GM12878 (cell line): Measurements from ENCODE around the gene STARD4. TPM values are rescaled to one million over a fixed set of nuclear protein-coding genes. Genes with fewer than 3 reads are reported as not detected.

Experiments used
- ATAC-seq: fragments of 200-7000 bp; cut with Tn5 transposase; 3 replicates; pipeline ENCODE4 v1.9.1; 2020; ENCODE audit warnings: mild to moderate bottlenecking, moderate library complexity
- BruUV-seq: library from RNA; stranded (reverse); fragments of 400-500 nt; replicated peaks from 2 replicates; lab custom pipeline; 2021; lab: Mats Ljungman, UMichigan
- CTCF ChIA-PET: fragments of 300-600 bp; sonication (Branson Sonifier 250); formaldehyde crosslinking; extraction: SDS; loops from one replicate; lab custom pipeline; 2021; ENCODE audit warnings: inconsistent platforms; lab: Yijun Ruan, JAX
- POLR2A ChIA-PET: fragments of 350-600 bp; formaldehyde crosslinking; extraction: SDS; loops from one replicate; lab custom pipeline; 2021; ENCODE audit warnings: inconsistent platforms; lab: Charles Lee
- RAD21 ChIA-PET: fragments of 300-600 bp; sonication (Branson Sonifier 250); formaldehyde crosslinking; loops from one replicate; lab custom pipeline; 2023; ENCODE audit warnings: antibody characterized with exemption; ENCODE audit not compliant: unreplicated experiment; lab: Charles Lee
- SMC1A ChIA-PET: fragments of 300-600 bp; sonication (Branson Sonifier 250); formaldehyde crosslinking; loops from one replicate; lab custom pipeline; 2023; ENCODE audit not compliant: unreplicated experiment, uncharacterized antibody; lab: Charles Lee
- DNase-seq: peaks from one replicate; pipeline ENCODE4 v3.0.0-alpha.2; 2011; ENCODE audit warnings: low read depth, low spot score
- FAIRE-seq: peaks from 3 replicates; lab custom pipeline; 2011; peaks lifted over from hg19 to GRCh38; lab: Jason Lieb, UNC
- H2AFZ ChIP-seq: 2 replicates; pipeline ENCODE4 v1.6.0; 2011; ENCODE audit warnings: low read depth, low read length, control low read depth; ENCODE audit not compliant: control insufficient read depth
- H3K27ac ChIP-seq: 2 replicates; pipeline ENCODE4 v1.5.1; 2011; ENCODE audit warnings: control low read depth; ENCODE audit not compliant: control insufficient read depth, insufficient read depth
- H3K27me3 ChIP-seq, 2 experiments: replicated peaks in 1 of 2; 2 replicates each; pipeline versions ENCODE4 v1.6.0 to v1.6.1; 2011; ENCODE audit warnings: low read length in 1 of 2; ENCODE audit not compliant: control insufficient read depth in 2 of 2, insufficient read depth in 2 of 2
- H3K36me3 ChIP-seq, 2 experiments: 2 replicates each; pipeline ENCODE4 v1.5.1; 2011; ENCODE audit warnings: low read length in 1 of 2; ENCODE audit not compliant: control insufficient read depth in 2 of 2, insufficient read depth in 2 of 2
- H3K4me1 ChIP-seq: 2 replicates; pipeline ENCODE4 v1.6.1; 2011; ENCODE audit warnings: mild to moderate bottlenecking, low read length, moderate library complexity, mixed read lengths; ENCODE audit not compliant: control insufficient read depth, insufficient read depth
- H3K4me2 ChIP-seq: 2 replicates; pipeline ENCODE4 v1.6.0; 2011; ENCODE audit warnings: control low read depth; ENCODE audit not compliant: control insufficient read depth, insufficient read depth
- H3K4me3 ChIP-seq: fragments of 200-600 bp; sonication (generic); 2 replicates; pipeline ENCODE4 v1.5.1; 2016
- H3K79me2 ChIP-seq: 2 replicates; pipeline ENCODE4 v1.6.0; 2011; ENCODE audit warnings: low read length; ENCODE audit not compliant: control insufficient read depth, insufficient read depth
- H3K9ac ChIP-seq: 2 replicates; pipeline ENCODE4 v1.8.0; 2011; ENCODE audit warnings: low read length, control low read depth, mixed read lengths; ENCODE audit not compliant: control insufficient read depth, insufficient read depth
- H3K9me3 ChIP-seq: replicated peaks from 3 replicates; pipeline ENCODE4 v1.5.1; 2011; ENCODE audit warnings: mild to moderate bottlenecking, low read length; ENCODE audit not compliant: control insufficient read depth, insufficient read depth
- H4K20me1 ChIP-seq: 2 replicates; pipeline ENCODE4 v1.6.0; 2011; ENCODE audit not compliant: control insufficient read depth, insufficient read depth
- CHD4 ChIP-seq: fragments of 200-600 bp; sonication (generic); IDR thresholded peaks from 2 replicates; pipeline ENCODE4 v1.6.1; 2016; ENCODE audit warnings: mild to moderate bottlenecking
- ELK1 ChIP-seq: IDR thresholded peaks from 2 replicates; pipeline ENCODE4 v1.6.1; 2012; ENCODE audit warnings: low read depth, low read length, improper control_type of control experiment
- JUND ChIP-seq: IDR thresholded peaks from 2 replicates; pipeline ENCODE4 v1.6.1; 2012; ENCODE audit warnings: low read depth, mild to moderate bottlenecking, low read length, improper control_type of control experiment, moderate library complexity
- SP1 ChIP-seq: IDR thresholded peaks from one replicate; pipeline ENCODE4 v1.6.1; 2011; ENCODE audit warnings: low read depth, low read length
- WGBS: methylation state at CpG from one replicate; pipeline ENCODE4 v1.1.6; 2016; ENCODE audit warnings: low lambda C conversion rate; ENCODE audit not compliant: insufficient replicate concordance, insufficient coverage; ENCODE audit errors: missing lambda C conversion rate; 5-methylcytosine and 5-hydroxymethylcytosine counted together
- in situ Hi-C: fragments of 300-500 bp; cut with MboI; formaldehyde crosslinking; loops from 9 replicates; pipeline ENCODE4 v1.14.3; 2018; ENCODE audit warnings: mixed read lengths
- intact Hi-C: fragments of 100-400 bp; cut with micrococcal nuclease; formaldehyde crosslinking; loops from one replicate; pipeline ENCODE4 v1.14.2; 2022; ENCODE audit not compliant: unreplicated experiment
- polyA plus RNA-seq, 11 experiments: library from polyadenylated mRNA; depleted of rRNA in 4 of 11; unstranded in 6 of 11; stranded (reverse) in 5 of 11; fragments of >200 nt; fragmentation: Nextera tagmentation in 4 of 11; fragmentation: Illumina TruSeq in 1 of 11; extraction: Ambion mirVana in 4 of 11; extraction: Trizol in 1 of 11; gene quantifications; 1 replicate in 1 of 11; 2 replicates in 10 of 11; pipeline versions ENCODE4 v1.2.1 to v1.2.3, GENCODE V29; 2011 to 2016; ENCODE audit warnings: inconsistent platforms in 2 of 11, missing spikeins in 2 of 11, low read depth in 1 of 11
- total RNA-seq, 4 experiments: library from RNA; depleted of rRNA in 3 of 4; stranded (reverse); fragments of >200 nt in 3 of 4; fragmentation: Illumina TruSeq in 1 of 4; extraction: Trizol in 1 of 4; gene quantifications; 2 replicates each; pipeline versions ENCODE4 v1.2.1 to v1.2.3, GENCODE V29; 2013 to 2021
- TF ChIP-seq, protein P1 (sequence below): IDR thresholded peaks from 2 replicates; pipeline ENCODE4 v1.6.1; 2011; ENCODE audit warnings: low read depth, low read length, improper control_type of control experiment, borderline replicate concordance
- TF ChIP-seq, protein P2 (sequence below): IDR thresholded peaks from 2 replicates; pipeline ENCODE4 v1.6.1; 2011; ENCODE audit warnings: borderline replicate concordance, low read depth, mild to moderate bottlenecking, moderate library complexity, low read length; ENCODE audit not compliant: insufficient read depth, poor library complexity, severe bottlenecking
- TF ChIP-seq, protein P3 (sequence below): fragments of 450-650 bp; IDR thresholded peaks from 2 replicates; pipeline ENCODE4 v1.6.1; 2016; ENCODE audit warnings: mild to moderate bottlenecking, moderate library complexity, borderline replicate concordance

Gene STARD4
- total and polyA plus RNA-seq, 10 of the 15 experiments (the other 5 are each of a cell fraction or from before 2014, with no cell fraction given): 41.9 to 190 (median 71.6) TPM

DNA sequence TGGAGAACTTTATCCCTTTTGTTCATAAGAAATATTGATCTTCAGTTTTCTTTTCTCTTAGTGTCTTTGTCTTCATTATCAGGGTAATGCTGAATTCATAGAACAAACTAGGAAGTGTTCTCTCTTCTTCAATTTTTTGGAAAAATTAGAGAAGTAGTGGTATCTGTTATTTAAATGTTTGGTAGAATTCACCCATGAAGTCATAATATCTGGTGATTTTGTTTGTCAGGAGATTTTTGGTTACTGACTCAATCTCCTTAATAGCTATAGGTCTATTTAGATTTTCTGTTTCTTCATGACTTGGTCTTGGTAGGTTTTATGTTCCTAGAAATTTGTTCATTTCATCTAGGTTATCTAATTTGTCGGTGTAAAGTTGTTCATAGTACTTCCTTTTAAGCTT, 45.4 kb upstream of the STARD4 start (continued):
- TF ChIP-seq, protein P1, sequence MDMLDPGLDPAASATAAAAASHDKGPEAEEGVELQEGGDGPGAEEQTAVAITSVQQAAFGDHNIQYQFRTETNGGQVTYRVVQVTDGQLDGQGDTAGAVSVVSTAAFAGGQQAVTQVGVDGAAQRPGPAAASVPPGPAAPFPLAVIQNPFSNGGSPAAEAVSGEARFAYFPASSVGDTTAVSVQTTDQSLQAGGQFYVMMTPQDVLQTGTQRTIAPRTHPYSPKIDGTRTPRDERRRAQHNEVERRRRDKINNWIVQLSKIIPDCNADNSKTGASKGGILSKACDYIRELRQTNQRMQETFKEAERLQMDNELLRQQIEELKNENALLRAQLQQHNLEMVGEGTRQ: no peak

- in situ Hi-C loops: no loop called here
- ATAC-seq: no peak
- TF ChIP-seq CHD4 (no peak), JUND (no peak), SP1 (no peak), ELK1 (no peak)
- TF ChIP-seq, protein P2, sequence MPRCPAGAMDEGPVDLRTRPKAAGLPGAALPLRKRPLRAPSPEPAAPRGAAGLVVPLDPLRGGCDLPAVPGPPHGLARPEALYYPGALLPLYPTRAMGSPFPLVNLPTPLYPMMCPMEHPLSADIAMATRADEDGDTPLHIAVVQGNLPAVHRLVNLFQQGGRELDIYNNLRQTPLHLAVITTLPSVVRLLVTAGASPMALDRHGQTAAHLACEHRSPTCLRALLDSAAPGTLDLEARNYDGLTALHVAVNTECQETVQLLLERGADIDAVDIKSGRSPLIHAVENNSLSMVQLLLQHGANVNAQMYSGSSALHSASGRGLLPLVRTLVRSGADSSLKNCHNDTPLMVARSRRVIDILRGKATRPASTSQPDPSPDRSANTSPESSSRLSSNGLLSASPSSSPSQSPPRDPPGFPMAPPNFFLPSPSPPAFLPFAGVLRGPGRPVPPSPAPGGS: no peak
- TF ChIP-seq, protein P3, sequence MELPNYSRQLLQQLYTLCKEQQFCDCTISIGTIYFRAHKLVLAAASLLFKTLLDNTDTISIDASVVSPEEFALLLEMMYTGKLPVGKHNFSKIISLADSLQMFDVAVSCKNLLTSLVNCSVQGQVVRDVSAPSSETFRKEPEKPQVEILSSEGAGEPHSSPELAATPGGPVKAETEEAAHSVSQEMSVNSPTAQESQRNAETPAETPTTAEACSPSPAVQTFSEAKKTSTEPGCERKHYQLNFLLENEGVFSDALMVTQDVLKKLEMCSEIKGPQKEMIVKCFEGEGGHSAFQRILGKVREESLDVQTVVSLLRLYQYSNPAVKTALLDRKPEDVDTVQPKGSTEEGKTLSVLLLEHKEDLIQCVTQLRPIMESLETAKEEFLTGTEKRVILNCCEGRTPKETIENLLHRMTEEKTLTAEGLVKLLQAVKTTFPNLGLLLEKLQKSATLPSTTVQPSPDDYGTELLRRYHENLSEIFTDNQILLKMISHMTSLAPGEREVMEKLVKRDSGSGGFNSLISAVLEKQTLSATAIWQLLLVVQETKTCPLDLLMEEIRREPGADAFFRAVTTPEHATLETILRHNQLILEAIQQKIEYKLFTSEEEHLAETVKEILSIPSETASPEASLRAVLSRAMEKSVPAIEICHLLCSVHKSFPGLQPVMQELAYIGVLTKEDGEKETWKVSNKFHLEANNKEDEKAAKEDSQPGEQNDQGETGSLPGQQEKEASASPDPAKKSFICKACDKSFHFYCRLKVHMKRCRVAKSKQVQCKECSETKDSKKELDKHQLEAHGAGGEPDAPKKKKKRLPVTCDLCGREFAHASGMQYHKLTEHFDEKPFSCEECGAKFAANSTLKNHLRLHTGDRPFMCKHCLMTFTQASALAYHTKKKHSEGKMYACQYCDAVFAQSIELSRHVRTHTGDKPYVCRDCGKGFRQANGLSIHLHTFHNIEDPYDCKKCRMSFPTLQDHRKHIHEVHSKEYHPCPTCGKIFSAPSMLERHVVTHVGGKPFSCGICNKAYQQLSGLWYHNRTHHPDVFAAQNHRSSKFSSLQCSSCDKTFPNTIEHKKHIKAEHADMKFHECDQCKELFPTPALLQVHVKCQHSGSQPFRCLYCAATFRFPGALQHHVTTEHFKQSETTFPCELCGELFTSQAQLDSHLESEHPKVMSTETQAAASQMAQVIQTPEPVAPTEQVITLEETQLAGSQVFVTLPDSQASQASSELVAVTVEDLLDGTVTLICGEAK: no peak
- FAIRE-seq: no peak
- no peaks in the 10 kb centered on the region for H3K79me2 ChIP-seq
- ChIA-PET RAD21 (interaction anchor here (1.5 to 2.0 kb wide), 2 partner anchors 265 to 589 kb away, joined by 3 to 11 read pairs; no protein-coding TSS in a partner anchor), POLR2A (no interaction called here), CTCF (interaction anchor here (0.5 to 1.1 kb wide), 4 partner anchors 12 to 863 kb away, joined by 3 to 5 read pairs (median 3); no protein-coding TSS in a partner anchor), SMC1A (interaction anchor here (1.2 to 1.6 kb wide), 7 partner anchors 9 to 589 kb away, joined by 3 to 6 read pairs (median 5); no protein-coding TSS in a partner anchor)
- no peaks in the 10 kb centered on the region for H3K9me3 ChIP-seq
- H4K20me1 ChIP-seq: no peaks in the 10 kb centered on the region
- no peaks in the 10 kb centered on the region for H3K27me3 ChIP-seq
- H3K9ac ChIP-seq: no peak overlapping the region
- no peaks in the 10 kb centered on the region for H3K36me3 ChIP-seq
- 7% methylated on average over 1 of the region's 1 CpG for WGBS
- no peak overlapping the region for H2AFZ ChIP-seq
- intact Hi-C loops: loop anchor here (10.0 kb wide), 1 partner anchor 278 kb away; no protein-coding TSS in a partner anchor
- no TSS peak for BruUV-seq
- no peaks in the 10 kb centered on the region for H3K4me1 ChIP-seq
- H3K27ac ChIP-seq: no peak overlapping the region
- no peak for DNase-seq
- no peak overlapping the region for H3K4me3 ChIP-seq
- no peak overlapping the region for H3K4me2 ChIP-seq
These were observed 44.8 kb upstream of the STARD4 start for GRCh38 chr5:111557111-111557510.
